PC-9 (cell line): ENCODE measurements around the gene IFITM5.

Experiments
- EZH2 ChIP-seq: fragments of 200-600 bp; sonication (generic); IDR thresholded peaks from 2 replicates; pipeline ENCODE4 v1.8.0; 2017; ENCODE audit warnings: antibody characterized with exemption, low read depth
- TF ChIP-seq, protein P1 (sequence below): fragments of 200-600 bp; sonication (generic); conservative IDR thresholded peaks from 2 replicates; pipeline ENCODE4 v1.6.1; 2017; ENCODE audit warnings: mixed run types, antibody characterized with exemption, mild to moderate bottlenecking, moderate library complexity

- TF ChIP-seq, protein P1, sequence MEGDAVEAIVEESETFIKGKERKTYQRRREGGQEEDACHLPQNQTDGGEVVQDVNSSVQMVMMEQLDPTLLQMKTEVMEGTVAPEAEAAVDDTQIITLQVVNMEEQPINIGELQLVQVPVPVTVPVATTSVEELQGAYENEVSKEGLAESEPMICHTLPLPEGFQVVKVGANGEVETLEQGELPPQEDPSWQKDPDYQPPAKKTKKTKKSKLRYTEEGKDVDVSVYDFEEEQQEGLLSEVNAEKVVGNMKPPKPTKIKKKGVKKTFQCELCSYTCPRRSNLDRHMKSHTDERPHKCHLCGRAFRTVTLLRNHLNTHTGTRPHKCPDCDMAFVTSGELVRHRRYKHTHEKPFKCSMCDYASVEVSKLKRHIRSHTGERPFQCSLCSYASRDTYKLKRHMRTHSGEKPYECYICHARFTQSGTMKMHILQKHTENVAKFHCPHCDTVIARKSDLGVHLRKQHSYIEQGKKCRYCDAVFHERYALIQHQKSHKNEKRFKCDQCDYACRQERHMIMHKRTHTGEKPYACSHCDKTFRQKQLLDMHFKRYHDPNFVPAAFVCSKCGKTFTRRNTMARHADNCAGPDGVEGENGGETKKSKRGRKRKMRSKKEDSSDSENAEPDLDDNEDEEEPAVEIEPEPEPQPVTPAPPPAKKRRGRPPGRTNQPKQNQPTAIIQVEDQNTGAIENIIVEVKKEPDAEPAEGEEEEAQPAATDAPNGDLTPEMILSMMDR: no peak
- TF ChIP-seq EZH2: no peak
Measured at GRCh38 chr11:344836-345578, 45.7 kb upstream of the IFITM5 start.
